Measurements from ENCODE around the gene GARIN5A.

GRCh38 chr19:50510700-50511068 lies 34.0 kb upstream of the GARIN5A start:
- no peak for TF ChIP-seq CTCF (conservative IDR thresholded peaks at IDR 0.05; ENCODE audit: low read length)
- no peak for TF ChIP-seq EZH2phosphoT487 (IDR thresholded peaks at IDR 0.05; ENCODE audit: borderline replicate concordance, low read depth, low read length)

Measured in OCI-LY7 (cell line).